ENCODE measurements around the gene DEXI. TPM values are rescaled to one million over a fixed set of nuclear protein-coding genes. Genes with fewer than 3 reads are reported as not detected.

The DEXI gene
- total and polyA plus RNA-seq, 2 of the 13 experiments (the other 11 are each of a cell fraction or from before 2014, with no cell fraction given), result 51.5 to 70.4 TPM

DNA sequence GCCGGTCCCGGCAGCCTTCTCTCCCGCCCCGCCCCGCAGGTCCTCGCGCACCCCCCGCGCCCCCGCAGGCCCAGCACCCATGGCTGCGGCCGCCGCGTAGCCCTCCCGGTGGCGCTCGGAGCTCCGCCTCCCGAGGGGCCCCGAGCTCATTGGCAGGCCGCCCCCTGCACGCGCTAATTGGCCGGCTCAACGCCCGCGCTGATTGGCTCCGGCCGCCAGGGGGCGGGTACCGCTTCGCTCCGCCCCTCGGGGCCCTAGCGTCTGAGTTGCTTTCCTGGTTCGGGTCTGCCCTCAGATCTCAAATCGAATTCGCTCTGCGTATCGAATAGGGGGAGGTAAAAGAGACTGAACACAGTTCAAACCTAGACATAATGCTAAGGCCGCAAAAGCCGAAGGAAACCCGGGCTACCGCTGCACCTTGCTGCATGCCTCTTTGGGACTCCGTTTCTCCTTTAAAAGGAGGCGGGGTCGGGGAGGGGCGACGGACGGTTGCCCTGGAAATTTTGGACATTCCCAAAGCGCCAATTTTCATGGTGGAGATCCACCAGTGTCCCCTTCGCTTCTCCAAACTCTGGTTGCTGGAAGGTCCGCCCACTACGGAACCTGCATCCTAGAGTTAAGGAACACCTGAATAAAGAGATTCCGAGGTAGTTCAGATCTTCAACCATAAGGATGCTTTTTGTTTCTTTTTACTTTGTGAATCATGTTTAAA lies at the start of gene DEXI (continued):
- TF ChIP-seq ZNF550 (CRISPR knock-in tag; IDR thresholded peaks at IDR 0.05; ENCODE audit: borderline replicate concordance), result no peak
- TF ChIP-seq, protein P1, sequence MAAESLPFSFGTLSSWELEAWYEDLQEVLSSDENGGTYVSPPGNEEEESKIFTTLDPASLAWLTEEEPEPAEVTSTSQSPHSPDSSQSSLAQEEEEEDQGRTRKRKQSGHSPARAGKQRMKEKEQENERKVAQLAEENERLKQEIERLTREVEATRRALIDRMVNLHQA (CRISPR knock-in tag; IDR thresholded peaks at IDR 0.05), result peak; percentile 81; the same call in 1 of the 2 replicates
- TF ChIP-seq, protein P2, sequence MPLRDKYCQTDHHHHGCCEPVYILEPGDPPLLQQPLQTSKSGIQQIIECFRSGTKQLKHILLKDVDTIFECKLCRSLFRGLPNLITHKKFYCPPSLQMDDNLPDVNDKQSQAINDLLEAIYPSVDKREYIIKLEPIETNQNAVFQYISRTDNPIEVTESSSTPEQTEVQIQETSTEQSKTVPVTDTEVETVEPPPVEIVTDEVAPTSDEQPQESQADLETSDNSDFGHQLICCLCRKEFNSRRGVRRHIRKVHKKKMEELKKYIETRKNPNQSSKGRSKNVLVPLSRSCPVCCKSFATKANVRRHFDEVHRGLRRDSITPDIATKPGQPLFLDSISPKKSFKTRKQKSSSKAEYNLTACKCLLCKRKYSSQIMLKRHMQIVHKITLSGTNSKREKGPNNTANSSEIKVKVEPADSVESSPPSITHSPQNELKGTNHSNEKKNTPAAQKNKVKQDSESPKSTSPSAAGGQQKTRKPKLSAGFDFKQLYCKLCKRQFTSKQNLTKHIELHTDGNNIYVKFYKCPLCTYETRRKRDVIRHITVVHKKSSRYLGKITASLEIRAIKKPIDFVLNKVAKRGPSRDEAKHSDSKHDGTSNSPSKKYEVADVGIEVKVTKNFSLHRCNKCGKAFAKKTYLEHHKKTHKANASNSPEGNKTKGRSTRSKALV (CRISPR knock-in tag; IDR thresholded peaks at IDR 0.05), result no peak
- TF ChIP-seq, protein P3, sequence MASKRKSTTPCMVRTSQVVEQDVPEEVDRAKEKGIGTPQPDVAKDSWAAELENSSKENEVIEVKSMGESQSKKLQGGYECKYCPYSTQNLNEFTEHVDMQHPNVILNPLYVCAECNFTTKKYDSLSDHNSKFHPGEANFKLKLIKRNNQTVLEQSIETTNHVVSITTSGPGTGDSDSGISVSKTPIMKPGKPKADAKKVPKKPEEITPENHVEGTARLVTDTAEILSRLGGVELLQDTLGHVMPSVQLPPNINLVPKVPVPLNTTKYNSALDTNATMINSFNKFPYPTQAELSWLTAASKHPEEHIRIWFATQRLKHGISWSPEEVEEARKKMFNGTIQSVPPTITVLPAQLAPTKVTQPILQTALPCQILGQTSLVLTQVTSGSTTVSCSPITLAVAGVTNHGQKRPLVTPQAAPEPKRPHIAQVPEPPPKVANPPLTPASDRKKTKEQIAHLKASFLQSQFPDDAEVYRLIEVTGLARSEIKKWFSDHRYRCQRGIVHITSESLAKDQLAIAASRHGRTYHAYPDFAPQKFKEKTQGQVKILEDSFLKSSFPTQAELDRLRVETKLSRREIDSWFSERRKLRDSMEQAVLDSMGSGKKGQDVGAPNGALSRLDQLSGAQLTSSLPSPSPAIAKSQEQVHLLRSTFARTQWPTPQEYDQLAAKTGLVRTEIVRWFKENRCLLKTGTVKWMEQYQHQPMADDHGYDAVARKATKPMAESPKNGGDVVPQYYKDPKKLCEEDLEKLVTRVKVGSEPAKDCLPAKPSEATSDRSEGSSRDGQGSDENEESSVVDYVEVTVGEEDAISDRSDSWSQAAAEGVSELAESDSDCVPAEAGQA (IDR thresholded peaks at IDR 0.05; ENCODE audit: low read depth), result no peak
- TF ChIP-seq, protein P3 (CRISPR knock-in tag; IDR thresholded peaks at IDR 0.05; ENCODE audit: borderline replicate concordance), result no peak
- 0 out of 2 replicates have a peak, but pooled peaks have one; percentile 37 for TF ChIP-seq ZFP1 (CRISPR knock-in tag; IDR thresholded peaks at IDR 0.05)
- no peak for TF ChIP-seq ZNF292 (CRISPR knock-in tag; IDR thresholded peaks at IDR 0.05; ENCODE audit: borderline replicate concordance, low read depth)
- TF ChIP-seq, protein P4, sequence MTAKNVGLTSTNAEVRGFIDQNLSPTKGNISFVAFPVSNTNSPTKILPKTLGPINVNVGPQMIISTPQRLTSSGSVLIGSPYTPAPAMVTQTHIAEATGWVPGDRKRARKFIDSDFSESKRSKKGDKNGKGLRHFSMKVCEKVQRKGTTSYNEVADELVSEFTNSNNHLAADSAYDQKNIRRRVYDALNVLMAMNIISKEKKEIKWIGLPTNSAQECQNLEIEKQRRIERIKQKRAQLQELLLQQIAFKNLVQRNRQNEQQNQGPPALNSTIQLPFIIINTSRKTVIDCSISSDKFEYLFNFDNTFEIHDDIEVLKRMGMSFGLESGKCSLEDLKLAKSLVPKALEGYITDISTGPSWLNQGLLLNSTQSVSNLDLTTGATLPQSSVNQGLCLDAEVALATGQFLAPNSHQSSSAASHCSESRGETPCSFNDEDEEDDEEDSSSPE (CRISPR knock-in tag; IDR thresholded peaks at IDR 0.05), result peak; percentile 76; the same call in 1 of the 2 replicates
- no peak for TF ChIP-seq ZNF761 (CRISPR knock-in tag; conservative IDR thresholded peaks at IDR 0.05)
- no peak for TF ChIP-seq AGO1 (IDR thresholded peaks at IDR 0.05; ENCODE audit: low read depth, low read length, poor library complexity, severe bottlenecking)
- peak; percentile 79; the same call in 1 of the 2 replicates for TF ChIP-seq KAT8 (CRISPR knock-in tag; IDR thresholded peaks at IDR 0.05)
- no peak for TF ChIP-seq U2AF2 (IDR thresholded peaks at IDR 0.05; ENCODE audit: low read depth, low read length)
- no peak for TF ChIP-seq ZNF564 (CRISPR knock-in tag; IDR thresholded peaks at IDR 0.05)
- TF ChIP-seq, protein P5, sequence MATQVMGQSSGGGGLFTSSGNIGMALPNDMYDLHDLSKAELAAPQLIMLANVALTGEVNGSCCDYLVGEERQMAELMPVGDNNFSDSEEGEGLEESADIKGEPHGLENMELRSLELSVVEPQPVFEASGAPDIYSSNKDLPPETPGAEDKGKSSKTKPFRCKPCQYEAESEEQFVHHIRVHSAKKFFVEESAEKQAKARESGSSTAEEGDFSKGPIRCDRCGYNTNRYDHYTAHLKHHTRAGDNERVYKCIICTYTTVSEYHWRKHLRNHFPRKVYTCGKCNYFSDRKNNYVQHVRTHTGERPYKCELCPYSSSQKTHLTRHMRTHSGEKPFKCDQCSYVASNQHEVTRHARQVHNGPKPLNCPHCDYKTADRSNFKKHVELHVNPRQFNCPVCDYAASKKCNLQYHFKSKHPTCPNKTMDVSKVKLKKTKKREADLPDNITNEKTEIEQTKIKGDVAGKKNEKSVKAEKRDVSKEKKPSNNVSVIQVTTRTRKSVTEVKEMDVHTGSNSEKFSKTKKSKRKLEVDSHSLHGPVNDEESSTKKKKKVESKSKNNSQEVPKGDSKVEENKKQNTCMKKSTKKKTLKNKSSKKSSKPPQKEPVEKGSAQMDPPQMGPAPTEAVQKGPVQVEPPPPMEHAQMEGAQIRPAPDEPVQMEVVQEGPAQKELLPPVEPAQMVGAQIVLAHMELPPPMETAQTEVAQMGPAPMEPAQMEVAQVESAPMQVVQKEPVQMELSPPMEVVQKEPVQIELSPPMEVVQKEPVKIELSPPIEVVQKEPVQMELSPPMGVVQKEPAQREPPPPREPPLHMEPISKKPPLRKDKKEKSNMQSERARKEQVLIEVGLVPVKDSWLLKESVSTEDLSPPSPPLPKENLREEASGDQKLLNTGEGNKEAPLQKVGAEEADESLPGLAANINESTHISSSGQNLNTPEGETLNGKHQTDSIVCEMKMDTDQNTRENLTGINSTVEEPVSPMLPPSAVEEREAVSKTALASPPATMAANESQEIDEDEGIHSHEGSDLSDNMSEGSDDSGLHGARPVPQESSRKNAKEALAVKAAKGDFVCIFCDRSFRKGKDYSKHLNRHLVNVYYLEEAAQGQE (IDR thresholded peaks at IDR 0.05; ENCODE audit: borderline replicate concordance in 1 of 2, low read depth in 1 of 2, low read length in 2 of 2), result no peak; a peak in 1 of 4 replicates
- no peak for TF ChIP-seq ZNF101 (CRISPR knock-in tag; IDR thresholded peaks at IDR 0.05; ENCODE audit: borderline replicate concordance, low read depth)
- no peak for TF ChIP-seq ARNT (IDR thresholded peaks at IDR 0.05)
